ENCODE measurements around the gene OMP. TPM values are rescaled to one million over a fixed set of nuclear protein-coding genes. Genes with fewer than 3 reads are reported as not detected.
A peak's percentile ranks its signal among the peaks of the same experiment; 100 is the strongest.

The OMP gene
- total and polyA plus RNA-seq, 2 donors (not counting 1 experiment from before 2014, with no cell fraction given), result not detected

DNA sequence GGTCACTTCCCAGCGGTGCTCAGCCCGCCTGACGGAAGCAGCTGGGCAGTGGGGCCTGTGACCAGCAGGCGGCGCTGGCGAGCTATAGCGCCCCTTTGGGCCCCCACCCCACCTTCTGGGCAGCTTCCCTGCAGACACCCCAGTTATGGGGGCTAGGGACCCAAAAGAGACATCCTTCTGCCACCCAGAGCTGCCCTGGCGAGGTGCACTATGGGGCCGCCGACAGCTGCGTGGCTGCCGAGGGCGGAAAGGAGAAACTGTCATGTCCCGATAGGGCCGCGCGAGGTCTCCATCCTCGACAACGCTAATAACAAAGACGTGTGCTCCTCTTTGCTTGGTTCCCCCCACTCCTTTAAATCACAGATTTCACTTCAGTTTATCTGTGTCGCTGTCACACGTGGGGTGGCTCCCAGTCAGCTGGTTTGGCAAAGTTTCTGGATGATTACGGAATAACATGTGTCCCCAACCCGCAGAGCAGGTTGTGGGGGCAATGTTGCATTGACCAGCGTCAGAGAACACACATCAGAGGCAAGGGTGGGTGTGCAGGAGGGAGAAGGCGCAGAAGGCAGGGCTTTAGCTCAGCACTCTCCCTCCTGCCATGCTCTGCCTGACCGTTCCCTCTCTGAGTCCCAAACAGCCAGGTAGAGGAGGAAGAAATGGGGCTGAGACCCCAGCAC, 24.7 kb downstream of the OMP start:
- peak; percentile 59 for ATAC-seq (ENCODE audit: low read depth)
- H2AFZ ChIP-seq (ENCODE audit: insufficient read depth, low read depth, low read length, poor library complexity, severe bottlenecking), result peak overlapping the region; percentile 73
- H3K4me3 ChIP-seq (ENCODE audit: control extremely low read depth in 1 of 5, extremely low read depth in 1 of 5, insufficient read depth in 1 of 5, low read depth in 2 of 5, low read length in 4 of 5), result peak overlapping the region in 4 of 5 experiments; percentile 20 to 47 (median 34)
- H3K27ac ChIP-seq (ENCODE audit: low read length in 2 of 2), result no peak overlapping the region
- ChIA-PET POLR2A (no interaction called here), CTCF (interaction anchor here (0.6 to 3.6 kb wide), 21 partner anchors 9 to 492 kb away, joined by 3 to 32 read pairs (median 5); no protein-coding TSS in a partner anchor)
- Mint-ChIP-seq H3K9me3 (ENCODE audit: insufficient read depth) (no peaks in the 10 kb centered on the region), H3K4me3 (peak overlapping the region; percentile 73), H3K27ac (no peak overlapping the region), H3K4me1 (peaks cover 21% of the 10 kb centered on the region), H3K27me3 (peaks cover 10% of the 10 kb centered on the region)
- no peaks in the 10 kb centered on the region for H3K9me3 ChIP-seq (ENCODE audit: control extremely low read depth in 1 of 3, control insufficient read depth in 2 of 3, insufficient read depth in 1 of 3, low read length in 2 of 3)
- peaks cover 15 to 20% of the 10 kb centered on the region in 2 donors for H3K4me1 ChIP-seq (ENCODE audit: control insufficient read depth in 2 of 2, insufficient read depth in 2 of 2, low read length in 2 of 2)
- peaks cover 0 to 13% (median 0%) of the 10 kb centered on the region in 4 experiments for H3K27me3 ChIP-seq (replicated peaks in 1 of 4; ENCODE audit: control extremely low read depth in 1 of 4, control insufficient read depth in 3 of 4, insufficient read depth in 4 of 4, low read length in 3 of 4)
- TF ChIP-seq, protein P1, sequence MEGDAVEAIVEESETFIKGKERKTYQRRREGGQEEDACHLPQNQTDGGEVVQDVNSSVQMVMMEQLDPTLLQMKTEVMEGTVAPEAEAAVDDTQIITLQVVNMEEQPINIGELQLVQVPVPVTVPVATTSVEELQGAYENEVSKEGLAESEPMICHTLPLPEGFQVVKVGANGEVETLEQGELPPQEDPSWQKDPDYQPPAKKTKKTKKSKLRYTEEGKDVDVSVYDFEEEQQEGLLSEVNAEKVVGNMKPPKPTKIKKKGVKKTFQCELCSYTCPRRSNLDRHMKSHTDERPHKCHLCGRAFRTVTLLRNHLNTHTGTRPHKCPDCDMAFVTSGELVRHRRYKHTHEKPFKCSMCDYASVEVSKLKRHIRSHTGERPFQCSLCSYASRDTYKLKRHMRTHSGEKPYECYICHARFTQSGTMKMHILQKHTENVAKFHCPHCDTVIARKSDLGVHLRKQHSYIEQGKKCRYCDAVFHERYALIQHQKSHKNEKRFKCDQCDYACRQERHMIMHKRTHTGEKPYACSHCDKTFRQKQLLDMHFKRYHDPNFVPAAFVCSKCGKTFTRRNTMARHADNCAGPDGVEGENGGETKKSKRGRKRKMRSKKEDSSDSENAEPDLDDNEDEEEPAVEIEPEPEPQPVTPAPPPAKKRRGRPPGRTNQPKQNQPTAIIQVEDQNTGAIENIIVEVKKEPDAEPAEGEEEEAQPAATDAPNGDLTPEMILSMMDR (IDR thresholded peaks at IDR 0.05), result peak; percentile 95
- no peak for TF ChIP-seq EZH2 (IDR thresholded peaks at IDR 0.05; ENCODE audit: borderline replicate concordance, insufficient read depth, low read depth, low read length, poor library complexity, severe bottlenecking)
- H4K20me1 ChIP-seq (ENCODE audit: control insufficient read depth, insufficient read depth, low read length, poor library complexity, severe bottlenecking), result no peaks in the 10 kb centered on the region
- peak; percentile 71 for DNase-seq
- no peaks in the 10 kb centered on the region for H3K36me3 ChIP-seq (replicated peaks in 1 of 2; ENCODE audit: control extremely low read depth in 1 of 2, control insufficient read depth in 1 of 2, extremely low read depth in 1 of 2, insufficient read depth in 2 of 2, low read length in 1 of 2)
- H3K9ac ChIP-seq (ENCODE audit: low read length), result peak overlapping the region; percentile 36
- intact Hi-C loops (cut with micrococcal nuclease), result no loop called here
- WGBS (ENCODE audit: insufficient coverage), result 9% methylated on average over 26 of the region's 27 CpGs
- H3K4me2 ChIP-seq (replicated peaks; ENCODE audit: low read depth, low read length, poor library complexity, severe bottlenecking), result peak overlapping the region; percentile 65
- H3K79me2 ChIP-seq (ENCODE audit: control insufficient read depth, insufficient read depth, low read length), result no peaks in the 10 kb centered on the region
